Activated CD8-positive, alpha-beta memory T cell treated with anti-CD3 and anti-CD28 coated beads for 4 hours (primary cell): ENCODE data around the gene PRADC1.
"Not testable (repeated sequence)": the region's sequence is repeated elsewhere in the genome, so short reads cannot be mapped to it uniquely, and the experiment has no call there.

Experiments
- DNase-seq, 2 donors: peaks; one replicate each; pipeline ENCODE4 v3.0.0-alpha.2; 2020; ENCODE audit warnings: low read depth in 2 of 2

The PRADC1 gene

DNA sequence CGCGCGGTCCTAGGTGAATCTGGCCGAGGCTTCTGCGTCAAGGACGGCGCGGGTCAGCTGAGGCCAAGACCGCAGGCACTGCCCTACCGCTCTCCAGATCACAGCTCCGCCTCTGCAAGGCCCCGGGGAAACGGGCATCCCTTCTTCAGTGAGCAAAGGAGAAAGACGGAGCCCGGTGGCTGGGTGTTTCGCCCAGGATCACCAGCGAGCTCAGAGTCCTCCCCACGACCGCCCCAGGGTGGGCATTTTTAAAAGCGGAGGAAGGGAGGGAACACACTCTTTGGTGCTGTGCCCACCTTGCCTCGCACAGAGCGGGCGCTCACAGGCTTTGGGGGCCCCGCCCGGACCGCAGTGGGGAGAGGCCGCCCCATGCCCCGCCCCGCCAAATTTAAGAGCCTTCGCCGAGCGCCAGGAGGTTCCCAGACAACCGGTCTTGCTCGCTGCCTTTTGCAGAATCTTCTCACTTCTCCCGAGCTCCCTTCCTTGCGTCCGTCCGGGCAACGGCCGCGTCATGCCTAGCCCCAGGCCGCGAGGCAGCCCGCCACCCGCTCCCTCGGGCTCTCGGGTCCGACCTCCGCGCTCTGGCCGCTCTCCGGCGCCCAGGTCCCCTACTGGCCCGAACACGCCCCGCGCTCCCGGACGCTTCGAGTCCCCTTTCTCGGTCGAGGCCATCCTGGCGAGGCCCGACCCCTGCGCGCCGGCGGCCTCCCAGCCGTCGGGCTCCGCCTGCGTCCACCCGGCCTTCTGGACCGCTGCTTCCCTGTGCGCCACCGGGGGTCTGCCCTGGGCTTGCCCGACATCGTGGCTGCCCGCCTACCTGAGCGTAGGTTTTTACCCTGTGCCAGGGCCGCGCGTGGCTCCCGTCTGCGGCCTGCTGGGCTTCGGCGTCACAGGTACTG lies 30.6 kb downstream of the PRADC1 start, which contains the start of gene NOTO:
Gene NOTO, plus strand, starts transcription at position 419 of the 899 bp plus-strand sequence. Its CDS starts 93 bp downstream, at position 512.
- no peak for DNase-seq

DNA sequence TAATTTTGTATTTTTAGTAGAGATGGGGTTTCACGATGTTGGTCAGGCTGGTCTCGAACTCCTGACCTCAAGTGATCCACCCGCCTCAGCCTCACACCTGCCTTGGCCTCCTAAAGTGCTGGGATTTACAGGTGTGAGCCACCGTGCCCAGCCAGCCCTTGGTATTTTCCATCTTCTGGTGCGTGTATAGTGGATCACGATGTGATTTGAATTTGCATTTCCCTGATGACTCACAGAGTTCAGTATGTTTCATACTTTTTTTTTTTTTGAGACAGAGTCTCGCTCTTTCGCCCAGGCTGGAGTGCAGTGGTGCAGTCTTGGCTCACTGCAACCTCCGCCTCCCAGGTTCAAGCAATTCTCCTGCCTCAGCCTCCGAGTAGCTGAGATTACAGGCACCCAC lies 32.8 kb downstream of the PRADC1 start:
- not testable (repeated sequence) for DNase-seq

DNA sequence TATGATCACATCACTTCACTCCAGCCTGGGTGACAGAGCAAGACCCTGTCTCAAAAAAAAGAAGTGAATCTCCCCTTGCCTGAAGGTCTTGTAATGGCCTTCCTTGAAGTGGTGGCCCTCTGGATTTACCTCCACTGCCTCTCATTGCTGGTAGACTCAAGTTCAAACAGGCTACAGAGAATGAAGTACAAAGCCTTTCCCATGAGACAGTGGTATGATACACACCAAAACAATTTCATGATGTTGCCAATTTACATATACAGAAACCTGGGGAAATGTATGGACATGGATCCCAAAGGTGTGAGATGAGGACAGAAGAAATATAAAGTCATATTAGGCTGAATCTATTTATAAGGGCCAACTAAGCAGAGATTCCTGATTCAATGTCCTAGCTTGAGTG lies 35.5 kb downstream of the PRADC1 start:
- no peak for DNase-seq

DNA sequence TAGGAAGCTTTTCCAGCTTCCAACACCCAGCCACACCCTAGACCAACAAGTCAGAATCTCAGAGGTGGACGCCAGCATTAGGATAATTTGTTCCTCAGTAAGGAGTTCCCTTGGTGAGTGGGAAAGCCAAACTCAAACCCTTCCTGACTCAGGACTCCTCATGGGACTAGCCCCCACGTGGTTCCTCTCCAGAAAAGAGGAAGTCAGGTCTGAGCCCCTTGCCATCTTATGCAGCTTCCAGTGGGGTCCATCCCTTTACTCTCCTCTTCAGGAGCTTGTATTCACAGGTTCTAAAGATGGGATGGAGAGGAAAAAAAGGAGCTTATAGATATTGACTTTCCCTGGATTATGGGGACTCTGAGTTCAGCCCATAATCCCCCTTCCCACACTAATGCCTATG lies 45.5 kb downstream of the PRADC1 start:
- no peak for DNase-seq

DNA sequence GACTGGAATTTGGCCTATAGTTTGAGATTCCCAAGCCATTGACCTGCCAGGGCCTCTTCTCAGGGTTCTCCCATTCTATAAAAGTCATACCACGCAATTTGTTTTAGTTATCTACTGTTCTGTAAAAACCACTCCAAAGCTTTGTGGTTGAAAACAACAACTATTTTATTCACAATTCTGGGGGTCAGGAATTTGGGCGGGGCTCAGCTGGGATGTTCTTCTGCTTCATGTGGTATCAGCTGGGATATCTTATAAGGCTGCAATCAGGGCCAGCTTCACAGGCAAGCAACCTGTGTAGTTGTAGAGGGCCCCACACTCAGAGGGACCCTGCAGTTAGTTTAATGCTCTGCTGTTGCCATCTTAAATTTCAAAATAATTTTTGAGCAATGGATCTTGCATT lies 47.1 kb downstream of the PRADC1 start:
- DNase-seq, result no peak
